ENCODE measurements around the gene RRN3. TPM values are rescaled to one million over a fixed set of nuclear protein-coding genes. Genes with fewer than 3 reads are reported as not detected.
"Not testable (repeated sequence)": the region's sequence is repeated elsewhere in the genome, so short reads cannot be mapped to it uniquely, and the experiment has no call there.

RRN3 gene
- total and polyA plus RNA-seq, 3 donors from 2014 or later: 31.0 to 50.1 (median 44.3) TPM

- H3K36me3 ChIP-seq (ENCODE audit: low read depth, missing control alignments); H3K9me3 ChIP-seq; intact Hi-C loops (cut with DNase I; ENCODE audit: low total_unique reads); H3K27me3 ChIP-seq: not testable (repeated sequence)
- H3K4me1 ChIP-seq: peaks cover 21% of the 10 kb centered on the region
- H3K4me3 ChIP-seq: peak overlapping the region in 1 of 2 donors; percentile 5
- peak; percentile 39 for DNase-seq
- WGBS, 2 donors: 61 to 64% methylated on average over 14 of the region's 14 CpGs
- H3K27ac ChIP-seq: peak overlapping the region in 1 of 2 donors; percentile 51
These were observed 68.7 kb downstream of the RRN3 start for GRCh38 chr16:15025234-15025951.

GRCh38 chr16:15024858-15025199 lies 69.2 kb downstream of the RRN3 start:
- H3K4me1 ChIP-seq: peaks cover 21% of the 10 kb centered on the region
- intact Hi-C loops (cut with DNase I; ENCODE audit: low total_unique reads); H3K36me3 ChIP-seq (ENCODE audit: low read depth, missing control alignments); H3K9me3 ChIP-seq; DNase-seq; H3K27me3 ChIP-seq; H3K27ac ChIP-seq: not testable (repeated sequence)
- peak overlapping the region in 1 of 2 donors; percentile 5 for H3K4me3 ChIP-seq
- 65 to 78% methylated on average over 1 of the region's 1 CpG for WGBS, 2 donors

DNA sequence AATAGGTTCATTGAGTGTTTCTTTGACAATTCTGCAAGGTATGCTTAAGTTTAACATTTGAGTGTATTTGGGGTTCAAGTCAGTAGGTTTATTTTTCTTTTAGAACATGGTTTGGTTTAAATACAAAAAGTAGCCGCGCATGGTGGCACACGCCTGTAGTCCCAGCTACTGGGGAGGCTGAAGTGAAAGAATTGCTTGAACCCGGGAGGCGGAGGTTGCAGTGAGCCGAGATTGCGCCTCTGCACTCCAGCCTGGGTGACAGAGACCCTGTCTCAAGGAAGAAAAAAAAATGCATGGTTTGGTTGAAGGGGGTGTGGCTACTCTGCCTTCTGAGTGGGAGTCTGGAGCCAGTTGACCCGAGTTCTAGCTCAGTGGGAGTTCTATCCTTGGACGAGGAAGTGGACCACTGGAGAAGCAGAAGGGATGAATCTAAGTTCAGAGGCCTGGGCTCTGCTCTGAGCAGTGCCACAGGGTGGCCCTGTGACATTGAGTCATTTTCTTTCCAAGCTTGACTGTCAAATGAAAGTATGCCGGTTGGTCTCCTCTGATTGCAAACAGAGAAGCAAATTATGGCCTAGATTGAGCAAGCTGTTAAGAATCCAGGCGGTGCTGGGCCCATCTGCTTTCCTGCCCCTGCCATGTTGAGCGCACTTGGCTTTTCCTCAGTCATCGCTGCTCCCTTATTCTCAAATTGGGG lies 70.5 kb downstream of the RRN3 start:
- H3K36me3 ChIP-seq (ENCODE audit: low read depth, missing control alignments); H3K4me3 ChIP-seq; intact Hi-C loops (cut with DNase I; ENCODE audit: low total_unique reads); H3K27ac ChIP-seq; DNase-seq; H3K9me3 ChIP-seq; H3K27me3 ChIP-seq: not testable (repeated sequence)
- H3K4me1 ChIP-seq: peaks cover 16% of the 10 kb centered on the region
- 83 to 87% methylated on average over 13 of the region's 13 CpGs for WGBS, 2 donors

GRCh38 chr16:15022194-15022593 lies 71.9 kb downstream of the RRN3 start:
- WGBS, 2 donors: 45 to 67% methylated on average over 4 of the region's 4 CpGs
- H3K4me3 ChIP-seq; H3K9me3 ChIP-seq; H3K36me3 ChIP-seq (ENCODE audit: low read depth, missing control alignments); H3K27ac ChIP-seq; H3K27me3 ChIP-seq; intact Hi-C loops (cut with DNase I; ENCODE audit: low total_unique reads): not testable (repeated sequence)
- TF ChIP-seq, protein P1, sequence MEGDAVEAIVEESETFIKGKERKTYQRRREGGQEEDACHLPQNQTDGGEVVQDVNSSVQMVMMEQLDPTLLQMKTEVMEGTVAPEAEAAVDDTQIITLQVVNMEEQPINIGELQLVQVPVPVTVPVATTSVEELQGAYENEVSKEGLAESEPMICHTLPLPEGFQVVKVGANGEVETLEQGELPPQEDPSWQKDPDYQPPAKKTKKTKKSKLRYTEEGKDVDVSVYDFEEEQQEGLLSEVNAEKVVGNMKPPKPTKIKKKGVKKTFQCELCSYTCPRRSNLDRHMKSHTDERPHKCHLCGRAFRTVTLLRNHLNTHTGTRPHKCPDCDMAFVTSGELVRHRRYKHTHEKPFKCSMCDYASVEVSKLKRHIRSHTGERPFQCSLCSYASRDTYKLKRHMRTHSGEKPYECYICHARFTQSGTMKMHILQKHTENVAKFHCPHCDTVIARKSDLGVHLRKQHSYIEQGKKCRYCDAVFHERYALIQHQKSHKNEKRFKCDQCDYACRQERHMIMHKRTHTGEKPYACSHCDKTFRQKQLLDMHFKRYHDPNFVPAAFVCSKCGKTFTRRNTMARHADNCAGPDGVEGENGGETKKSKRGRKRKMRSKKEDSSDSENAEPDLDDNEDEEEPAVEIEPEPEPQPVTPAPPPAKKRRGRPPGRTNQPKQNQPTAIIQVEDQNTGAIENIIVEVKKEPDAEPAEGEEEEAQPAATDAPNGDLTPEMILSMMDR (IDR thresholded peaks at IDR 0.05): peak in 2 of 3 experiments; percentile 38 to 40
- DNase-seq: peak; percentile 50
- H3K4me1 ChIP-seq: peaks cover 14% of the 10 kb centered on the region

DNA sequence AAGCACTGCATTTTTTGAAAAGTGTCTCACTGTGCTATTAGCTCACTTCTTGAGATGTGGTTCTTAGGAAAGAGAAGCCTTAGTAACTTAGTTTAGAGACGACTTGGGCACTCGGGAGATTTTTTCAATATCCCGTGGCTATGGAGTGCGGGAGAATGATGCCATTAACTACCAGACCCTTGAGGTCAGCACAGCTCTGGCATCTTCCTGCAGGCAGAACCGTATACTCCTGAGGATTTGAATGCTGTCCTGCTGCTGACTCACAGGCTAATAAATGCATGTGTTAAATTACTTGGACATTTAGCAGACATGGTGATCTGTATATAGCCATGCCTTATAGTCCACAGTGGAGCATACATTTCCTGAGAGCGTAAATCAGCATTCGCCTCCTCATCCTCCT lies 72.6 kb downstream of the RRN3 start:
- intact Hi-C loops (cut with DNase I; ENCODE audit: low total_unique reads); H3K9me3 ChIP-seq; H3K36me3 ChIP-seq (ENCODE audit: low read depth, missing control alignments); H3K27ac ChIP-seq; DNase-seq; H3K27me3 ChIP-seq; H3K4me3 ChIP-seq: not testable (repeated sequence)
- WGBS, 2 donors: 83 to 87% methylated on average over 7 of the region's 7 CpGs
- peaks cover 21% of the 10 kb centered on the region for H3K4me1 ChIP-seq

DNA sequence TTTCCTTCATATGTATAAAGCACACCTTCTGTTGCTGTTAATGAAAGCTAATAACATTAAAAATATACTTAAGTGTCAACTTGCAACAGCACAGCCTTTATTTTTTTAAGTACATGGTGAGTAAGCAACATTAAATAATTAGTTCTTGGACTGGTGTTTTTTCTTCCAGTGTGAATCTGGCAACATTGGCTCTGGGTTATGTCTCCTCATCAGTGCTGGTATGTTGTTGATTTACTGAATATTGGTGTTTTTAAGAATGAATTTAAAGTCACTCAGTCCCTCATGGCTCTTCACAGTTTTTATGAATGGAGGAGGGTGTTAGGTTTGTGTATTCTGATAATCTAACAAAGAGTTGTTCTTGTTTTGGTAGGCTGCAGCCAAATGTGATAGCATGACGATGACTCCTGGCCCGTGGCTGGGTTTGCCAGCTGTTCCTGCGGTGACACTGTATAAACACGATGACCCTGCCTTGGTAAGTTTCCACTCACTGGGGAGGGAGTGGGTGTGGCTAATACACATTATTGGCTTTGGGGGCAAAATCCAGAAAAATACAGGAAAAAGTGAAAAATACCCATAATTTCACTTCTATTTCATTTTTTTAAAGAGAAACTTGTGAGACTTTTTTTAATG lies 77.0 kb downstream of the RRN3 start:
- WGBS, 2 donors: 23 to 36% methylated on average over 4 of the region's 4 CpGs
- peaks cover 12% of the 10 kb centered on the region for H3K4me1 ChIP-seq
- H3K4me3 ChIP-seq; H3K9me3 ChIP-seq; DNase-seq; H3K36me3 ChIP-seq (ENCODE audit: low read depth, missing control alignments); intact Hi-C loops (cut with DNase I; ENCODE audit: low total_unique reads); H3K27me3 ChIP-seq: not testable (repeated sequence)
- peak overlapping the region in 1 of 2 donors; percentile 7 for H3K27ac ChIP-seq

DNA sequence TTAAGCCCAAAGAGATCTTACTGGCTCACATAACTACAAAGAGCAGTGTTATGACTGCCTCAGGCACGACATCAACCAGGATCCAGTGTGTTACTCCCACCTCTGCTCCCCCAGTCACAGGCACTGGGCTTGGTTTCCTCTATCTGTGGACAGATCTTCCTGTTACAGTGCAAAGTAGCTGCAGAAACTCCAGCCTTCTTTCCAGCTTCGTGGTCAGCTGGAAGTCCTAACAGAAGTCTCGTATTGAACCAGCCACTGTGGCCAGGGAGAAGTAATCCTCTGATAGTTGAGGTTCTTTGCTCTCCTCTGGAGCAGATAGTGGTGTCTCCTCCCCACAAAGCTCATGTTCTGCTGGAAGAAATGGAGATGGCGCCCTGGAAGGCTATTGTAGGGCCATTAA lies 77.7 kb downstream of the RRN3 start:
- H3K4me3 ChIP-seq; H3K9me3 ChIP-seq; intact Hi-C loops (cut with DNase I; ENCODE audit: low total_unique reads); H3K27me3 ChIP-seq; H3K36me3 ChIP-seq (ENCODE audit: low read depth, missing control alignments); DNase-seq: not testable (repeated sequence)
- 74 to 83% methylated on average over 4 of the region's 4 CpGs for WGBS, 2 donors
- Histone ChIP-seq H3K27ac (peak overlapping the region in 1 of 2 donors; percentile 33), H3K4me1 (peaks cover 12% of the 10 kb centered on the region)

DNA sequence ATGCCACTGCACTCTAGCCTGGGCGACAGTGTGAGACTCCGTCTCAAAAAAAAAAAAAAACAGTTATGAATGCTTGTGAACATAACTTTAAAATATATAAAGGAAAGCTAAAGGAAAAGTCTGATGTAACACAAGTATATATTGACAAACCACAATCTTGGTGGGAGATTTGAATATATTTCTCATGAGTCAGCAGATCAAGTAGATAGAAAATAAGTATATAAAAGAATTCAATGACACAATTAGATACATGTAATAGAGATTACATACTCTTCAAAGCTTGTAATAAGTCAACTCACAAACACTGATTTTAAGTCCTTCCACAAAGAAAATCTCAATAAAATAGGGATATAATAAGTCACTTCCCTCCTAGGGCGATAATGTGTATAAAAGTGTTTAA lies 78.4 kb downstream of the RRN3 start:
- H3K9me3 ChIP-seq; H3K36me3 ChIP-seq (ENCODE audit: low read depth, missing control alignments); DNase-seq; intact Hi-C loops (cut with DNase I; ENCODE audit: low total_unique reads); H3K27ac ChIP-seq; H3K4me3 ChIP-seq; H3K27me3 ChIP-seq: not testable (repeated sequence)
- WGBS, 2 donors: 90 to 99% methylated on average over 3 of the region's 3 CpGs
- peaks cover 12% of the 10 kb centered on the region for H3K4me1 ChIP-seq

DNA sequence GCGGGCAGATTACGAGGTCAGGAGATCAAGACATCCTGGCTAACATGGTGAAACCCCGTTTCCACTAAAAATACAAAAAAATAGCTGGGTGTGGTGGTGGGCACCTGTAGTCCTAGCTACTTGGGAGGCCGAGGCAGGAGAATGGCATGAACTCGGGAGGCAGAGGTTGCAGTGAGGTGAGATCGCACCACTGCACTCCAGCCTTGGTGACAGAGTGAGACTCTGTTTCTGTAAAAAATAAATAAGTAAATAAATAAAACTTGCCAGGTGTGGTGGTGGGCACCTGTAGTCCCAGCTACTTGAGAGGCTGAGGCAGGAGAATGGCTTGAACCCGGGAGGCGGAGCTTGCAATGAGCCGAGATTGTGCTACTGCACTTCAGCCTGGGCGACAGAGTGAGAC lies 81.1 kb downstream of the RRN3 start:
- H3K4me3 ChIP-seq; H3K36me3 ChIP-seq (ENCODE audit: low read depth, missing control alignments); H3K27me3 ChIP-seq; intact Hi-C loops (cut with DNase I; ENCODE audit: low total_unique reads); DNase-seq; H3K9me3 ChIP-seq: not testable (repeated sequence)
- peaks cover 12% of the 10 kb centered on the region for H3K4me1 ChIP-seq
- H3K27ac ChIP-seq: peak overlapping the region in 1 of 2 donors; percentile 22
- WGBS, 2 donors: 93% methylated on average over 10 of the region's 10 CpGs
